NCI-H524 (cell line): Measurements from ENCODE around the gene MAF.

ENCODE experiments used
- DNase-seq, 2 experiments: peaks; one replicate each; lab custom pipeline; 2025; lab: John Stamatoyannopoulos, UW

The MAF gene

GRCh38 chr16:79612207-79612606, 11.7 kb upstream of the MAF start:
- DNase-seq: no peak

GRCh38 chr16:79610771-79611170, 10.2 kb upstream of the MAF start:
- no peak for DNase-seq

GRCh38 chr16:79609861-79610260, 9.3 kb upstream of the MAF start:
- DNase-seq: no peak

GRCh38 chr16:79608976-79609375, 8.4 kb upstream of the MAF start:
- no peak for DNase-seq

GRCh38 chr16:79607587-79607986, 7.0 kb upstream of the MAF start:
- DNase-seq: no peak

GRCh38 chr16:79605999-79606398, 5.5 kb upstream of the MAF start:
- DNase-seq: no peak

GRCh38 chr16:79603055-79603454, 2.5 kb upstream of the MAF start:
- no peak for DNase-seq

GRCh38 chr16:79602628-79603014, 2.1 kb upstream of the MAF start:
- DNase-seq: no peak

GRCh38 chr16:79601931-79602627, 1.5 kb upstream of the MAF start:
- DNase-seq: peak; percentile 77 to 88

- DNase-seq: peak in 1 of 2 experiments; percentile 29
Measured at GRCh38 chr16:79601092-79601930, 774 bp upstream of the MAF start.

- peak; percentile 66 to 68 for DNase-seq
Measured at GRCh38 chr16:79599837-79600637, 500 bp downstream of the MAF start.

- peak in 1 of 2 experiments; percentile 65 for DNase-seq
Measured at GRCh38 chr16:79599256-79599836, 1.2 kb downstream of the MAF start.

- DNase-seq: peak; percentile 88 to 96
Measured at GRCh38 chr16:79598348-79599181, 2.0 kb downstream of the MAF start.

GRCh38 chr16:79598063-79598347, 2.5 kb downstream of the MAF start:
- DNase-seq: no peak

- no peak for DNase-seq
Measured at GRCh38 chr16:79597277-79598062, 3.1 kb downstream of the MAF start.

- no peak for DNase-seq
Measured at GRCh38 chr16:79595931-79596450, 4.5 kb downstream of the MAF start.

- DNase-seq: no peak
Measured at GRCh38 chr16:79595231-79595641, 5.3 kb downstream of the MAF start.

GRCh38 chr16:79593754-79594153, 6.8 kb downstream of the MAF start:
- no peak for DNase-seq

- no peak for DNase-seq
Measured at GRCh38 chr16:79593074-79593531, 7.4 kb downstream of the MAF start.

GRCh38 chr16:79592186-79592585, 8.4 kb downstream of the MAF start:
- DNase-seq: no peak
